GM23248 (cell line): Measurements from ENCODE around the gene CCDC80.

ENCODE experiments used
- EZH2 ChIP-seq: fragments of 200-600 bp; sonication (generic); IDR thresholded peaks from 2 replicates; pipeline ENCODE4 v1.6.1; 2018; ENCODE audit warnings: antibody characterized with exemption, mild to moderate bottlenecking; ENCODE audit not compliant: insufficient read depth, poor library complexity, severe bottlenecking
- EZH2phosphoT487 ChIP-seq: fragments of 200-600 bp; sonication (generic); IDR thresholded peaks from 2 replicates; pipeline ENCODE4 v1.6.1; 2018; ENCODE audit warnings: antibody characterized with exemption, moderate library complexity, mild to moderate bottlenecking, low read depth; ENCODE audit not compliant: insufficient read depth

DNA sequence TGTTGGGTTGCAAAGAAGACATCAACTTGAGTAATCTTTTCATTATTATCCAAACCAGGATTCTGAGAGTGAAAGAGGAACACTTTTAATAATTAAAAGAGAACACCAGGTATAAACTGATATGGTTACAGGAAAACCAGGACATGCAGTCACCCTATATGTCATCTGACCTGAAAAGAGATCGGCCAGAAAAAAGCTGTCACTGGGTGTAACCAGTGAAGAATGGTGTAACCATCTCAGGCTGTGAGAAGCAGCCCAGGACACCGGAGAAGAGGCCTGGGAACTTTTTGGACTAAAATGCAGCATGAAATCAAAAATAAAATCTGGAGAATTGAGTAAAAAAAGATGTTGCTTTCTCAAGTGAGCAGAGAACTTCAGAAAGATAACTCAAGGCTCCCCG, 10.1 kb upstream of the CCDC80 start:
- TF ChIP-seq EZH2phosphoT487 = no peak
- no peak for TF ChIP-seq EZH2
